SK-N-MC (cell line): Measurements from ENCODE around the gene FOXP3.

Source experiments
- EZH2 ChIP-seq: fragments of 200-600 bp; sonication (generic); IDR thresholded peaks from one replicate; pipeline ENCODE4 v1.6.1; 2017; ENCODE audit warnings: antibody characterized with exemption
- FOXP2 ChIP-seq: optimal IDR thresholded peaks from 2 replicates; pipeline ENCODE3; 2011; ENCODE audit warnings: mild to moderate bottlenecking, moderate library complexity; ENCODE audit not compliant: insufficient read depth; ENCODE audit errors: extremely low read length, control extremely low read depth
- POLR2AphosphoS5 ChIP-seq: IDR thresholded peaks from 2 replicates; pipeline ENCODE4 v1.6.1; 2012; ENCODE audit warnings: mild to moderate bottlenecking, low read depth, low read length, borderline replicate concordance

- TF ChIP-seq EZH2 (no peak), POLR2AphosphoS5 (no peak), FOXP2 (no peak)
Measured at GRCh38 chrX:49203536-49203935, 61.0 kb downstream of the FOXP3 start.
